Activated naive CD4-positive, alpha-beta T cell (primary cell): ENCODE measurements around the gene POLA2.
A peak's percentile ranks its signal among the peaks of the same experiment; 100 is the strongest.
"Not testable (repeated sequence)": the region's sequence is repeated elsewhere in the genome, so short reads cannot be mapped to it uniquely, and the experiment has no call there.

Experiments used
- DNase-seq, 4 experiments: peaks; one replicate each; lab custom pipeline; 2025; lab: John Stamatoyannopoulos, UW

POLA2 gene

GRCh38 chr11:65261591-65262380 lies at the start of gene POLA2:
Gene POLA2 (plus strand): TSS chr11:65261962. CDS start chr11:65262293, 331 bp downstream.
- DNase-seq = peak; percentile 87 to 96 (median 92)

- no peak for DNase-seq
Observed at GRCh38 chr11:65212226-65212801, 49.4 kb upstream of the POLA2 start.

GRCh38 chr11:65213322-65214211 lies 48.2 kb upstream of the POLA2 start:
- no peak for DNase-seq

- no peak for DNase-seq
Observed at GRCh38 chr11:65214212-65214845, 47.4 kb upstream of the POLA2 start.

- no peak for DNase-seq
Observed at GRCh38 chr11:65215441-65216076, 46.2 kb upstream of the POLA2 start.

GRCh38 chr11:65216830-65217229 lies 44.9 kb upstream of the POLA2 start:
- no peak for DNase-seq

GRCh38 chr11:65217441-65218423 lies 44.0 kb upstream of the POLA2 start:
- DNase-seq = no peak

- no peak for DNase-seq
Observed at GRCh38 chr11:65218446-65218845, 43.3 kb upstream of the POLA2 start.

- no peak for DNase-seq
Observed at GRCh38 chr11:65219930-65220213, 41.9 kb upstream of the POLA2 start.

- no peak for DNase-seq
Observed at GRCh38 chr11:65221026-65221425, 40.7 kb upstream of the POLA2 start.

- no peak for DNase-seq
Observed at GRCh38 chr11:65223011-65223410, 38.8 kb upstream of the POLA2 start.

GRCh38 chr11:65224930-65225278 lies 36.9 kb upstream of the POLA2 start:
- DNase-seq = no peak

GRCh38 chr11:65225279-65226102 lies 36.3 kb upstream of the POLA2 start:
- peak in 3 of 4 experiments; percentile 23 to 44 (median 32) for DNase-seq

- DNase-seq = no peak
Observed at GRCh38 chr11:65226103-65226442, 35.7 kb upstream of the POLA2 start.

- no peak for DNase-seq
Observed at GRCh38 chr11:65227879-65228278, 33.9 kb upstream of the POLA2 start.

GRCh38 chr11:65236194-65237059 lies 25.3 kb upstream of the POLA2 start:
- no peak for DNase-seq

GRCh38 chr11:65238302-65238701 lies 23.5 kb upstream of the POLA2 start:
- DNase-seq = not testable (repeated sequence)

- DNase-seq = no peak
Observed at GRCh38 chr11:65241134-65241533, 20.6 kb upstream of the POLA2 start.

- DNase-seq = no peak
Observed at GRCh38 chr11:65241692-65242091, 20.1 kb upstream of the POLA2 start.
